HEK293 (cell line): ENCODE data around the gene DYNLT2.

Experiments
- ZNF426 ChIP-seq: fragments of 450-650 bp; formaldehyde crosslinking; IDR thresholded peaks from 2 replicates; pipeline ENCODE4 v1.5.1; 2017; ENCODE audit warnings: missing biosample characterization, missing genetic modification characterization, mild to moderate bottlenecking, inconsistent platforms, moderate library complexity
- ZNF768 ChIP-seq: fragments of 450-650 bp; formaldehyde crosslinking; IDR thresholded peaks from 2 replicates; pipeline ENCODE4 v1.5.1; 2018; ENCODE audit warnings: missing biosample characterization, mild to moderate bottlenecking, missing genetic modification characterization
- TF ChIP-seq, protein P1 (sequence below): fragments of 450-650 bp; formaldehyde crosslinking; IDR thresholded peaks from 2 replicates; pipeline ENCODE4 v1.5.1; 2016; ENCODE audit warnings: missing biosample characterization, missing genetic modification characterization
- TF ChIP-seq, protein P2 (sequence below): fragments of 450-650 bp; formaldehyde crosslinking; IDR thresholded peaks from 2 replicates; pipeline ENCODE4 v1.5.1; 2016; ENCODE audit warnings: missing biosample characterization, missing genetic modification characterization
- TF ChIP-seq, protein P3 (sequence below): IDR thresholded peaks from 2 replicates; pipeline ENCODE4 v1.6.1; 2011; ENCODE audit warnings: mild to moderate bottlenecking, low read depth, low read length, borderline replicate concordance
- TF ChIP-seq, protein P4 (sequence below): fragments of 450-650 bp; formaldehyde crosslinking; IDR thresholded peaks from 2 replicates; pipeline ENCODE4; 2016; ENCODE audit warnings: missing biosample characterization, missing genetic modification characterization

DNA sequence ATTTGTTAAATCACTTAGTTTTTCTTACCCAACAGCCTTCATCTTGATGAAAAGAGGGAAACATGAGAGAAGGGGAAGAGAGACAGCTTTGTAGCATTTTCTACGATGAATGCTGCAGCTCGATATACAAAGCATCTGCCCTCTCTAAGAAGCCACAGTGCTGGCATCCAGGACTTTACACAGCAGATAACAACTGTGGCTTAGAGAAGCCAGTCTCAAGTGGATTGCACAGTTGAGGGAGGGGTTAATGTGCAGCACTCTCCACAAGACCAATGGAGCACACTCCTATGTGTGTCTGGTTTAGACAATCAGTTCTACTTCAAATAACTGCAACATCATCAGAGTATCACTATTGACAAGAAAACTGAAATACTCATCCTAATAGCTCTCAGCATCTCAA lies 43.6 kb downstream of the DYNLT2 start:
- TF ChIP-seq, protein P1, sequence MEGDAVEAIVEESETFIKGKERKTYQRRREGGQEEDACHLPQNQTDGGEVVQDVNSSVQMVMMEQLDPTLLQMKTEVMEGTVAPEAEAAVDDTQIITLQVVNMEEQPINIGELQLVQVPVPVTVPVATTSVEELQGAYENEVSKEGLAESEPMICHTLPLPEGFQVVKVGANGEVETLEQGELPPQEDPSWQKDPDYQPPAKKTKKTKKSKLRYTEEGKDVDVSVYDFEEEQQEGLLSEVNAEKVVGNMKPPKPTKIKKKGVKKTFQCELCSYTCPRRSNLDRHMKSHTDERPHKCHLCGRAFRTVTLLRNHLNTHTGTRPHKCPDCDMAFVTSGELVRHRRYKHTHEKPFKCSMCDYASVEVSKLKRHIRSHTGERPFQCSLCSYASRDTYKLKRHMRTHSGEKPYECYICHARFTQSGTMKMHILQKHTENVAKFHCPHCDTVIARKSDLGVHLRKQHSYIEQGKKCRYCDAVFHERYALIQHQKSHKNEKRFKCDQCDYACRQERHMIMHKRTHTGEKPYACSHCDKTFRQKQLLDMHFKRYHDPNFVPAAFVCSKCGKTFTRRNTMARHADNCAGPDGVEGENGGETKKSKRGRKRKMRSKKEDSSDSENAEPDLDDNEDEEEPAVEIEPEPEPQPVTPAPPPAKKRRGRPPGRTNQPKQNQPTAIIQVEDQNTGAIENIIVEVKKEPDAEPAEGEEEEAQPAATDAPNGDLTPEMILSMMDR: no peak
- TF ChIP-seq, protein P2, sequence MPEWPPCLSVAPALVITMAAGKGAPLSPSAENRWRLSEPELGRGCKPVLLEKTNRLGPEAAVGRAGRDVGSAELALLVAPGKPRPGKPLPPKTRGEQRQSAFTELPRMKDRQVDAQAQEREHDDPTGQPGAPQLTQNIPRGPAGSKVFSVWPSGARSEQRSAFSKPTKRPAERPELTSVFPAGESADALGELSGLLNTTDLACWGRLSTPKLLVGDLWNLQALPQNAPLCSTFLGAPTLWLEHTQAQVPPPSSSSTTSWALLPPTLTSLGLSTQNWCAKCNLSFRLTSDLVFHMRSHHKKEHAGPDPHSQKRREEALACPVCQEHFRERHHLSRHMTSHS (tag by site-specific recombination): no peak
- TF ChIP-seq ZNF426 (no peak), ZNF768 (tag by site-specific recombination) (no peak)
- TF ChIP-seq, protein P3, sequence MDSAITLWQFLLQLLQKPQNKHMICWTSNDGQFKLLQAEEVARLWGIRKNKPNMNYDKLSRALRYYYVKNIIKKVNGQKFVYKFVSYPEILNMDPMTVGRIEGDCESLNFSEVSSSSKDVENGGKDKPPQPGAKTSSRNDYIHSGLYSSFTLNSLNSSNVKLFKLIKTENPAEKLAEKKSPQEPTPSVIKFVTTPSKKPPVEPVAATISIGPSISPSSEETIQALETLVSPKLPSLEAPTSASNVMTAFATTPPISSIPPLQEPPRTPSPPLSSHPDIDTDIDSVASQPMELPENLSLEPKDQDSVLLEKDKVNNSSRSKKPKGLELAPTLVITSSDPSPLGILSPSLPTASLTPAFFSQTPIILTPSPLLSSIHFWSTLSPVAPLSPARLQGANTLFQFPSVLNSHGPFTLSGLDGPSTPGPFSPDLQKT: no peak
- TF ChIP-seq, protein P4, sequence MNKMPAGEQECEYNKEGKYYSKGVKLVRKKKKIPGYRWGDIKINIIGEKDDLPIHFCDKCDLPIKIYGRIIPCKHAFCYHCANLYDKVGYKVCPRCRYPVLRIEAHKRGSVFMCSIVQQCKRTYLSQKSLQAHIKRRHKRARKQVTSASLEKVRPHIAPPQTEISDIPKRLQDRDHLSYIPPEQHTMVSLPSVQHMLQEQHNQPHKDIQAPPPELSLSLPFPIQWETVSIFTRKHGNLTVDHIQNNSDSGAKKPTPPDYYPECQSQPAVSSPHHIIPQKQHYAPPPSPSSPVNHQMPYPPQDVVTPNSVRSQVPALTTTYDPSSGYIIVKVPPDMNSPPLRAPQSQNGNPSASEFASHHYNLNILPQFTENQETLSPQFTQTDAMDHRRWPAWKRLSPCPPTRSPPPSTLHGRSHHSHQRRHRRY (tag by site-specific recombination): no peak
